ENCODE data around the gene CCBE1.
"Not testable (repeated sequence)": the region's sequence is repeated elsewhere in the genome, so short reads cannot be mapped to it uniquely, and the experiment has no call there.

CCBE1 gene

GRCh38 chr18:59539108-59539507 lies 158.1 kb downstream of the CCBE1 start:
- DNase-seq (ENCODE audit: low spot score), result no peak

DNA sequence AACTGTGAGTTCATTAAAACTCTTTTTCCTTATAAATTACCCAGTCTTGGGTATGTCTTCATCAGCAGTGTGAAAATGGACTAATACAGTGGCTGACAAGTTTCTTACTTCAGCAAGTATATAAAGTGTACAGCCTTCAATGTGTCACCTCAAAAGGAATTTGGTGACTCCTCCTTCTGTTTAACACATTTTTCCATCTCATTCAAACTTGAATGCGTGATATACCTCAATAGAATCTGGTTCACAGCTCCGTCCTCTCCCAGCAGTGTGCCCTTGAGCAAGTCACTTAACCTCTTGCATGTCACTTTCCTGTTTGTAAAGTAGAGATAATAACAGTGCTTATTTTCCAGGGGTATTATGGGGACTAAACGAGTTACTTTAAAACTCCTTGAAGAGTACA lies 159.6 kb downstream of the CCBE1 start:
- DNase-seq (ENCODE audit: low spot score), result no peak

GRCh38 chr18:59536166-59536565 lies 161.1 kb downstream of the CCBE1 start:
- DNase-seq (ENCODE audit: low spot score), result no peak

DNA sequence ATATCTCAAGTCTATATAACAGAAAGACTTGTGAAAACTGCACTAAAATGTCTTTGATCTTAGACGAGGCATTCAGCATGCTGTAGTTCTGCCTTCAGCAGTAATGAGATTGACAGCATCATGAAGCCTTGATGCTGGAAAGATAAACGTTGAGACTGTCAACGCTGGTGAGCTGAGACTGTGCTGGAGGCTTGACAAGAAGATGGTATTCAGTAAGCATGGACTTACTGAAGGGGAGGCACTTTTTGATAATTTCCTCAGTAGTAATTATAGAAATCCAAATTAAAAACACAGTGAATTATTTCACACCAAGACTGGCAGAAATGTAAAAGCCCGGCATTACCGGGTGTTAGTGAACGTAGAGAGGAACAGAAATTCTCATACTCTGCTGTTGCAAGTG lies 162.2 kb downstream of the CCBE1 start:
- no peak for DNase-seq (ENCODE audit: low spot score)

DNA sequence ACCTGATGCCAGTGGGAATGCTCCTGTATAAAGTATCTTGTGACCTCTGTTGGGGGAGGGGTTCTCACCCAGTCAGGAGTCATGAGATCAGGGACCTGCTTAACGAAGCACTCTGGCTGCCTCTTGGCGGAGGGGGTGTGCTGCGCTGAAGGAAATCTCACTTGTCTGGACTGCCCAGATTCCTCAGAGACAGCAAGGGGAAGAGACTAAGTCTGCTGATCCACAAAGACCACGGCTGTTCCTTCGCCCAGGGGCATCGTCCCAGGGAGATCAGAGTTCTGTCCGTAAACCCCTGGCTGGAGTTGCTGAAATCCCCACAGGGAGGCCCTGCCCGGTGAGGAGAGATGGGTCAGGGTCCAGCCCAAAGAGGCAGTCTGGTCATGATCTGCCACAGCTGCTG lies 168.4 kb downstream of the CCBE1 start:
- no peak for DNase-seq (ENCODE audit: low spot score)

DNA sequence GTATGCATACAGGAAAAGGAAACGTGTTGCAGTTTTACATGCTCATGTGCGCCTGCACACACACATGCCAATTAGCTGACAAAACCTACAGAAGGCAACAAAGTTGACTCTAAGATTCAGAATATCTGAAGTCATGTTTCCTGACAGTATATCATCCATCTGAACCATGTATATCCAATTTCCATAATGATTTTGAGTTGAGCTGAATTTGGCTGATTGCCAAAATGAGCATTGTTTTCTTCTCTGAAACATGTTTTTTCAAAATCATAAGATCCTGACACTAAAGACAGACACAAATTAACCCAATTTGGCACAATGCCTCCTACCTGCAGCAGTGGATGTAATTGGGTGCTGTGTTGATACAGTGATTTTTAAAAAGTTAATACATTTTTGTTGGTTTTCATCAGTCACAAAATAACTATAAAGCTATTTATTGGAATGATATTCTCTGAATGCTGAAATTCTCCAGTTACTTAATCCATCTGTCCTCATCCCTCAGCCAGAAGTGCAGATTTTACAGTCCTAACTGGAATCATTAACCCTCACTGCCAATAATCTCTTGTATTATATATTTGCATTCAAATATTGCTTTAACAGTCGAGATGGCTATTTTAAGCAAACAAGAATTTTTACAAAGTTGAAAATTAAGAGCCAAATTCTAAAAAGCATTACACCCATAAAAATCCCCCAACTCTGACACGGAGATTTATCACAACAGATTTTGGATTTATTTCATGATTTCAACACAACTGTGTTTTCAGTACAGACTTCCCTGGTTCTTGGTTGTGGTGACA lies 176.5 kb downstream of the CCBE1 start:
- no peak for DNase-seq (ENCODE audit: low spot score)

- DNase-seq (ENCODE audit: low spot score), result no peak
Observed at GRCh38 chr18:59518705-59519104, 178.5 kb downstream of the CCBE1 start.

- no peak for DNase-seq (ENCODE audit: low spot score)
Observed at GRCh38 chr18:59517446-59518165, 179.6 kb downstream of the CCBE1 start.

- no peak for DNase-seq (ENCODE audit: low spot score)
Observed at GRCh38 chr18:59516356-59517155, 180.7 kb downstream of the CCBE1 start.

DNA sequence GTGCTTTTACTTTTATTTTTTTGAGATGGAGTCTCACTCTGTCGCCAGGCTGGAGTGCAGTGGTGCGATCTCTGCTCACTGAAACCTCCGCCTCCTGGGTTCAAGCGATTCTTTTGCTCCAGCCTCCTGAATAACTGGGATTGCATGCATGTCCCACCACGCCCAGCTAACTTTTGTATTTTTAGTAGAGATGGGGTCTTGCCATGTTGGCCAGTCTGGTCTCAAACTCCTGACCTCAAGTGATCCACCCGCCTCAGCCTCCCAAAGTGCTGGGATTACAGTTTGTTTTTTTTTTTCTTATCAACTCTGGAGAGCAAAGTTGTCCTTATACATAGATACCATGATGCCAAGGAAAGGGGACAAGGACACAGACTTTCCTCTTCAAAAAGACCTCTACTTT lies 181.3 kb downstream of the CCBE1 start:
- DNase-seq (ENCODE audit: low spot score), result not testable (repeated sequence)

DNA sequence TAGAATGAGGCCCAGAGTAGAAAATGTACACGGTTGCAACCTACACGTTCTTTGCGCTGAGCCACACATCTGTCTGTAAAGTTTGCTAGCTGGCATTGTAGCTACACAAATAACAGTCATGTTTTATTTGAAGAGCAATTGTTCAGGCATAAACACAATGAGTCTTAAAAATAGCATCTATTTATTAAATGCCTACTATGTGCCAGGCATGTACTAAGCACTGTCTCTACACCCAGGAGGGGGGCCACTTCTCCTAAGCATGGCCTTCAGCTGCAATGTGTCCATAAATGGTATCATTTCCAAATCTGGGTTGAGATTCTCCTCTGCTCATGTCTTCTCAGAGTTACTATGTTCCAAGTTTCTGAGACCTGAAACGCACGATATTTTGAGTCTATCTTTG lies 182.1 kb downstream of the CCBE1 start:
- no peak for DNase-seq (ENCODE audit: low spot score)

- DNase-seq (ENCODE audit: low spot score), result no peak
Observed at GRCh38 chr18:59514203-59514602, 183.0 kb downstream of the CCBE1 start.

- no peak for DNase-seq (ENCODE audit: low spot score)
Observed at GRCh38 chr18:59512025-59512755, 185.0 kb downstream of the CCBE1 start.

DNA sequence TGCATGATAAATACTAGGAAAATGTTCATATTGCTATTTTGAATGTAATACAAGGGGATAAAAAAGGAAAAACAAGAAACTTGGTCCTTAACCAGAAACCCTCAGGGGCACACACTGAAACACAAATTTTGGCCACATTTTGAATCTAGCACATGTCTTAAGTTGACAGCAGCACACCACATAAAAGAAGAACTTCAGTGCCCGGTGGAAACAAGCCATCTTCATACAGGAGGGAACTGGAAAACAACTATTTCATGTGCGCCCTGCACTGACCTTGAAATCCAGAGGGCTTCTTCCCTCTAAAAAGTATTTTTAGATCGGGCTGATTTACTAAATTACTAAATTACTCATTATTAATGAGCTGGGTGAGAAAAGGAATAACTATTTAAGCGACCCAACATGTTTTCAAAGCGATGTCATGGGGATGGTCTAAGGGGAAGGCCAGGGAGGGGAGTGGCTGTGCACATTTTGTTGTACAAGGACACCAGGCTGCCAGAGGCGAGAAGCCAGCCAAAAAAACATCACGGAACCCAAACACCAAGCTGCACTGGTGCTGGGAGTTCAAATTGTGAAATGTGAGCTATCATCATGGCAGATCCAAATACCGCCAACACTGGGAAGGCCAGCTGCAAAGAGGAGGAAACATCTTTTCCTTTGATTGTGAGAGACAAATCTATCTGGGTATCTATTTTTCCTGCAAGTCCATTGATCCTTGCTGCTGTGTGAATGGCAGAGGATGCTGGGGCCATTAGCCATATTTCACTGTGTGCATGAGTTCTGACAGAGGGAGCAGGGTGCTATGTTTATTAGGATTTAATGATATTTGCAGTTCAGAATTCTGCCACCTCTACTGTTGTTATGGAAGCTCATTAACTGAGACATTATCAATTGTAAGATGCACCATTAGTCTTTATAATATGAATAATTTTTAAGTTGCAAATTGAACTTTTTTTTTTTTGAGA lies 187.5 kb downstream of the CCBE1 start:
- no peak for DNase-seq (ENCODE audit: low spot score)

DNA sequence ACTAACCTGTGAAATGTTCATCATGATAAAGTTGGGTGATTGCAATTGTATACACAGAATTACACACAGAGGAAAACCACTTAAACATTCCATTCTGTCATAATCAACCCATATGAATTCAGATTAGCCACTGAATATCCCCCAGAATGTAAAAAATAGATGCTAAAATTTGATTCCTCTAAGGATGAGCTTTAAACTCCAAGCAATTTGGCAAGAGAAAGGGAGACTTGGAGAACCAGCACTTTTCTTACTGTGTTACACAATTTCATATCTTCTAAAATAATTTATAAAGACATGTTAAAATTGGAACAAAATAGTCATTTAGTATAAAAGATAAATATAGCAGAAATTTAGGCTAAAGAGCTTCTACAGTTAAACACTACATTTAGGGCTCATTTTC lies 191.9 kb downstream of the CCBE1 start:
- DNase-seq (ENCODE audit: low spot score), result no peak

DNA sequence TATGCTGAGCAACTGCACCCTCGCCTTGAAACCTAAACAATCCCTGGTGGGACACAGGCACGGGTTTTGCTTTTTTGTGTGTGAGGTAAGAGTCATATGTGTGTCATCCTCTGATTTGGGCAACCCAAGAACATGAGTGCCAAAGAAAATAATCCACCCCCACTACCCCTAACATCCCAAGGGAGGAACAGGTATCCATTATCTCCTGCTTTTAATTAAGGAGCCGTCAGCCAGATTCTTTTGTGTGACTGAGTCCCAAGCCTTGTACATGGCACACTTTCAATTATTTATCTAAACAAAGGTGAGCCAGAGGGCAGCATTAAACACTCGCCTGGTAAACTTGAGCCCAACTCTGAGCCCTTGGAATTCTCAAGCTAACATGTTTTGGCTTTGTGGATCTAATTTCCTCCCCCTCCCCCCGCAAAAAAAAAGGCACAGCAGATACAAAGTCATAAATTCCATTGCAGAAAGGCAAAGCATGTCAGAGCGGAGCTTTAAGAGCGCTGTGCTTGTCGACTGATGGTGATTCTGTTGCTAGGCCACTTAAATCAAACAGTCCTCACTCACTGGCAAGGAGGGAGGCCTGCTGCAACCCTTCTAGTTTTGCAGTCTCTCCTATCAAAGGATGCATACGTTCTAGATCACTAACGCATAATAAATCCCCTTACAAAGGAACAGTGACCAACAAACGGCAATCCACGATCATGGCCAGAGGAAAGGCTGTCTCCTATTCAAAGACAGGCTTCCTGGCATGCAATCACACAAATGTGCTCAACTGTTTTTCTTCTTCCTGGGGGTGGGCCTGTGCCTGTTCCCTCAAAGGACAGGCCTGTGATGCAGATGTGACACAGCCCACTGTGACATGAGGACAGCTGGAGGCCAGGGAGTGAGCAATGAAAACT lies 194.7 kb downstream of the CCBE1 start:
- DNase-seq (ENCODE audit: low spot score), result no peak

GRCh38 chr18:59501920-59502273 lies 195.3 kb downstream of the CCBE1 start:
- no peak for DNase-seq (ENCODE audit: low spot score)

DNA sequence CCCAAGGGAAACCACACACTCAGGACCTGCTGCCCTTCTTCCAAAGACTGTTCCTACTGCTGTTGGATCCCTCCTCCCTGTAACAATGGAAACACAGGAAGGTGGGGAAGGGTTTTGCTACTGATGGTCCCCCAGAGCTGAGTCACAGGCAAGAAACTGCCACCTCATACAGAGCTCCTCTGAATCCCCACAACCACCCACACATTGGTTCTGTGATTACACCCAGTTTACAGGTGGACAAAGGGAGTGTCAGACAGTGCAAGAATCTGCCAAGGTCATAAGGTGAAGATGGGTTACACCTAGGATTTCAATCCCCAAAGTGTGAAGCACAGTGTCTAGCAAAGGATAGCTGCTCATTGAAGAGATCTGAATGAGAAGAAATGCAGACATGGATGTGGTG lies 196.5 kb downstream of the CCBE1 start:
- DNase-seq (ENCODE audit: low spot score), result no peak

- DNase-seq (ENCODE audit: low spot score), result no peak
Observed at GRCh38 chr18:59498506-59499086, 198.6 kb downstream of the CCBE1 start.
